GM12865 (cell line): Measurements from ENCODE around the gene CASP14.
"Not testable (repeated sequence)": the region's sequence is repeated elsewhere in the genome, so short reads cannot be mapped to it uniquely, and the experiment has no call there.

Experiments used
- DNase-seq: peaks from one replicate; pipeline ENCODE4 v3.0.0; 2010; ENCODE audit warnings: low read depth
- H3K4me3 ChIP-seq: 2 replicates; pipeline ENCODE4 v1.5.1; 2011; ENCODE audit warnings: mild to moderate bottlenecking, low read depth, low read length, control low read depth
- CTCF ChIP-seq: IDR thresholded peaks from 2 replicates; pipeline ENCODE4 v1.5.1; 2011; ENCODE audit warnings: low read length, control low read depth, low read depth, inconsistent platforms; ENCODE audit not compliant: insufficient read depth; ENCODE audit errors: missing control alignments

CASP14 gene

DNA sequence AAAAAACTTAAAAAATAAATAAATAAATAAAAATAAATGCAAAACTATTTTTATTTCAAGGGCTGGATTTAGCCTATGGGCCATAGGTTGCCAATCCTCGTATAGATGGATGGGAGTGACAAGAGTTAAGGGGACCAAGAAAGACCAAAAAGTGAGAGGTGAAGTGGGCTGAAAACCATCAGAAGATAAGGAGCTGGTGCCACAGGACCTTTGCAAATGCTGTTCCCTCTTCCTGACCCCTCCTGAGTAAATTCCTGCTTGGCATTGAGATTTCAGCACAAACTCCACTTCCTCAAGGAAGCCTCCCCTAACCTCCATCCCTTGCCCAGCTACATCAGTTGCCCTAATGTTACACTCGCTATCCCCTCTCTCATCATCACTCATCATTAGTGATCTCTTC is 43.7 kb downstream of the CASP14 start:
- no peak overlapping the region for H3K4me3 ChIP-seq
- DNase-seq: no peak
- TF ChIP-seq CTCF: no peak

DNA sequence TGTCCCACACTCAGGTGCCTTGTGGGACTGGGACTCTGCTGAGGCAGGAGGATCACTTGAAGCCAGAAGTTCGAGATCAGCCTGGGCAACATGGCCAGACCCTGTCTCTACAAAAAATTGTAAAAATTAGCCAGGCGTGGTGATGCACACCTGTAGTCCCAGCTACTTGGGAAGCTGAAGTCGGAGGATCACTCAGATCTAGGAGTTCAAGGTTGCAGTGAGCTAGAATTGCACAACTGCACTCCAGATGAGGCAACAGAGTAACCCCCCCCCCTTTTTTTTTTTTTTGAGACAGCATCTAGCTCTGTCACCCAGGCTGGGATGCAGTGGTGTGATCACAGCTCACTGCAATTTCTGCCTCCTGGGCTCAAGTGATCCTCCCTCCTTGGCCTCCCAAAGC is 46.9 kb downstream of the CASP14 start:
- no peak for TF ChIP-seq CTCF
- DNase-seq: no peak
- H3K4me3 ChIP-seq: no peak overlapping the region

- not testable (repeated sequence) for DNase-seq, H3K4me3 ChIP-seq
Measured at GRCh38 chr19:15097980-15098379, 48.7 kb downstream of the CASP14 start.

DNA sequence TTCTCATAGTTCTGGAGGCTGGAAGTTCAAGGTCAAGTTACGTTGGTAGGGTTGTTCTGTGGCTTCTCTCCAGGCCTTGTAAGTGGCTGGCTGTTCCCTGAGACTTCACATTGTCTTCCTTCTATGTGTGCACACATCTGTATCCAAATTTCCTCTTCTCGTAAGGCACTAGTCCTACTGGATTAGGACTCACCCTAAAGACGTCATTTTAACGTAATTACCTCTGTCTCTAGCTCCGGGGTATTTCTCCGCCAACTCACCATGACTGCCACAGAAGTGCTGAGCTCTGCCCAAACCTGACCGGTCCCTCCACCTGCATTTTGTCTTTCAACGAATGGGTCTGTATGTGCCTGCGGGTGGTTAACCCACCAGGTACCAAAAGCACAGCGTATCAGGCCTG is 49.2 kb downstream of the CASP14 start:
- TF ChIP-seq CTCF: no peak
- no peak for DNase-seq
- H3K4me3 ChIP-seq: no peak overlapping the region

DNA sequence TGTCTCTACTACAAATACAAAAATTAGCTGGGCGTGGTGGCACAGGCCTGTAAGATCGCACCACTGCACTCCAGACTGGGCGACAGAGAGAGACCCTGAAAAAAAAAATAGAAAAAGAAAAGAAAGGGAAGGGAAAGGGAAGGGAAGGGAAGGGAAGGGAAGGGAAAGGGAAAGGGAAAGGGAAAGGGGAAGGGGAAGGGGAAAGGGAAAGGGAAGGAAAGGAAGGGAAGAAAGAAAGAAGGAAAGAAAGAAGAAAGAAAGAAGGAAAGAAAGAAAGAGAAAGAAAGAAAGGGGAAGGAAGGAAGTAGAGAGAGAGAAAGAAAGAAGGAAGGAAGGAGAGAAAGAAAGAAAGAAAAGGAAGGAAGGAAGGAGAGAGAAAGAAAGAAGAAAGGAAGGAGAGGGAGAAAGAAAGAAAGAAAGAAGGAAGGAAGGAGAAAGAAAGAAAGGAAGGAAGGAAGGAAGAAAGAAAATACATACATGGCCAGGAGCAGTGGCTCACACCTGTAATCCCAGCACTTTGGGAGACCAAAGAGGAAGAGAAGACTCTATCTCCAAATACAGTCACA is 49.8 kb downstream of the CASP14 start:
- TF ChIP-seq CTCF: no peak
- H3K4me3 ChIP-seq: no peak overlapping the region
- DNase-seq: no peak

DNA sequence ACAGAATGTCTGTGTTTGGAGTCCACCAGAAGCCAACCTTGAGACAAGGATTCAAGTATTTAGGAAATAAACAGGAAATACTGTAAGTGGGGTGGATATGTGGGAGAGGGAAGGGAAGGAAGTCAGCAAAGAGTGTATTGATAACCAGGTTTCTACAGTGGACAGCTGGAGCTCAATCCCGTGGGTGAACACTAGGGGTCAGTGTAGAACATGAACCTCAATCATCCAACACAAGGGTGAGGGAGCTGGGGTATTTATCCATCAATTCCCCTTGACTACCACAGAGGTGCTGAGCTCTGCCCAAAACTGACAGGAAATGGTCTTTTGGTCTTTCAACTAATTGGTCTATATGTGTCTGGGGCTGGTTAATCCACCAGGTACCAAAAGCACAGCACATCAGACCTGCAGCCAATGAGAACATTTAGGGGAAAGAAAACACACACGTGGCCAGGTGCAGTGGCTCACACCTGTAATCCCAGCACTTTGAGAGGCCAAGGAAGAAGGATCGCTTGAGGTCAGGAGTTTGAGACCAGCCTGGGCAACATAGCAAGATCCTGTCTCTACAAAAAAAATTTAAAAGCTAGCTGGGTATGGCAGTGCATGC is 52.3 kb downstream of the CASP14 start:
- H3K4me3 ChIP-seq: no peak overlapping the region
- peak; percentile 59 for DNase-seq
- peak; percentile 68 for TF ChIP-seq CTCF

- H3K4me3 ChIP-seq: no peak overlapping the region
- no peak for TF ChIP-seq CTCF
- DNase-seq: no peak
Measured at GRCh38 chr19:15104003-15104402, 54.7 kb downstream of the CASP14 start.
